ENCODE data around the gene KCTD19.

DNA sequence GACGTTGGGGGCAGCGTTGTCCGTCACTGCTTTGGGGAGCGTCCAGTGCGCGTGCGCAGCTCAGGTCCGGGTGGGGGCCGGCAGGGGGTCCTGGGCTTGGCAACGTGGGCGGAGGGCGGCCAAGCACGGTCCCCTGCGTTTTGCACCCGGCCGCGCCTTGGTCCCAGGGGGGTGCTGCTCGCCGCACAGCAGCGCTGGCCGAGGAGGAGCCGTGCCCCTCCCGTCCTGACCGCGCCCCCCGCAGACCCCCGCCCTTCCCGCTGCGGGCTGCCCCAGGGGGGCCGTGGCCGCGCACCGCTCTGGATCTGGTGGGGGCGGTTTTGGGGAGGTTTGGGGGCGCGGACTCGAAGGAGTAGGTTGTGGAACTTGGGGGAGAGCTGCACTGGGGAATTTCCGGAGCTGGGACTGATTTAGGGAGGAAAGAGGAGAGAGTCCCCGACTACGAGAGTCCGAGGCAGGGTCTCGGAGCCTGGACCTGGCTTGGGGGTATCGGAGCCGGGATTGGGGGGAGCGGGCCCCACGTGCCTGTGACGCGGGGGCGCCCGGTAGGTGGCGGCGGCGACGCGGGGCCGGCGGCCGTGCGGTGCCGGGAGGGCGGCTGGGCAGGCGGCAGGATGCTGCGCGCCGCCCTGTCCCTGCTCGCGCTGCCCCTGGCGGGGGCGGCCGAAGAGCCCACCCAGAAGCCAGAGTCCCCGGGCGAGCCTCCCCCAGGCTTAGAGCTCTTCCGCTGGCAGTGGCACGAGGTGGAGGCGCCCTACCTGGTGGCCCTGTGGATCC is 78.0 kb downstream of the KCTD19 start, which contains the start of gene SLC9A5:
- TF ChIP-seq POLR2AphosphoS5 (IDR thresholded peaks at IDR 0.05; ENCODE audit: low read depth, low read length) = no peak
- no peak for TF ChIP-seq POLR2A (IDR thresholded peaks at IDR 0.05; ENCODE audit: low read depth, low read length)
- no peak for TF ChIP-seq SPI1 (IDR thresholded peaks at IDR 0.05; ENCODE audit: low read depth, low read length)
- TF ChIP-seq TAF1 (IDR thresholded peaks at IDR 0.05; ENCODE audit: low read depth, low read length) = no peak
- no peak for TF ChIP-seq POU2F2 (IDR thresholded peaks at IDR 0.05; ENCODE audit: low read depth, low read length)

Measured in GM12891 (cell line).